Liver (tissue), 9 donors: ENCODE measurements around the gene TMEM38B. TPM values are rescaled to one million over a fixed set of nuclear protein-coding genes. Genes with fewer than 3 reads are reported as not detected.

Experiments
- DNase-seq: peaks from one replicate; pipeline ENCODE4 v3.0.0-alpha.2; 2017; ENCODE audit warnings: low spot score
- H3K27ac ChIP-seq, 2 donors: one replicate each; pipeline ENCODE4 v1.7.0; 2013; ENCODE audit warnings: inconsistent platforms in 2 of 2, low read length in 2 of 2, control low read depth in 1 of 2, low read depth in 1 of 2, mild to moderate bottlenecking in 1 of 2
- H3K27me3 ChIP-seq, 4 donors: one replicate each; pipeline versions ENCODE4 v1.6.1 to v1.7.0; 2013; ENCODE audit warnings: low read length in 3 of 4, inconsistent platforms in 1 of 4, mild to moderate bottlenecking in 1 of 4, moderate library complexity in 1 of 4; ENCODE audit not compliant: control insufficient read depth in 4 of 4, insufficient read depth in 4 of 4
- H3K36me3 ChIP-seq, 4 donors: one replicate each; pipeline versions ENCODE4 v1.6.1 to v1.7.0; 2013; ENCODE audit warnings: low read length in 3 of 4, mild to moderate bottlenecking in 3 of 4, low read depth in 1 of 4, moderate library complexity in 1 of 4; ENCODE audit not compliant: control insufficient read depth in 4 of 4, insufficient read depth in 3 of 4
- H3K4me1 ChIP-seq, 4 donors: one replicate each; pipeline versions ENCODE4 v1.6.1 to v1.7.0; 2013; ENCODE audit warnings: low read length in 3 of 4, mild to moderate bottlenecking in 3 of 4, moderate library complexity in 1 of 4; ENCODE audit not compliant: control insufficient read depth in 4 of 4, insufficient read depth in 4 of 4
- H3K4me3 ChIP-seq, 3 donors: one replicate each; pipeline versions ENCODE4 v1.6.1 to v1.7.0; 2013; ENCODE audit warnings: low read length in 3 of 3, control low read depth in 1 of 3, low read depth in 1 of 3, mild to moderate bottlenecking in 1 of 3
- H3K9ac ChIP-seq, 2 donors: one replicate each; pipeline ENCODE4 v1.7.0; 2013; ENCODE audit warnings: low read length in 2 of 2, mild to moderate bottlenecking in 2 of 2, moderate library complexity in 2 of 2, control low read depth in 1 of 2, low read depth in 1 of 2
- H3K9me3 ChIP-seq, 4 donors: one replicate each; pipeline versions ENCODE4 v1.6.1 to v1.7.0; 2013; ENCODE audit warnings: low read length in 3 of 4; ENCODE audit not compliant: control insufficient read depth in 4 of 4
- EGR1 ChIP-seq, 2 donors: IDR thresholded peaks; 2 replicates each; pipeline ENCODE4 v1.6.1; 2016 to 2018; ENCODE audit warnings: antibody characterized with exemption in 2 of 2, low read depth in 2 of 2
- FOXA1 ChIP-seq: IDR thresholded peaks from 2 replicates; pipeline ENCODE4 v1.6.1; 2016; ENCODE audit warnings: antibody characterized with exemption
- FOXA2 ChIP-seq: IDR thresholded peaks from 2 replicates; pipeline ENCODE4 v1.6.1; 2016; ENCODE audit warnings: antibody characterized with exemption
- GABPA ChIP-seq, 2 donors: IDR thresholded peaks in 1 of 2; conservative IDR thresholded peaks in 1 of 2; 2 replicates each; pipeline ENCODE4 v1.6.1; 2016; ENCODE audit warnings: antibody characterized with exemption in 2 of 2, mild to moderate bottlenecking in 1 of 2, moderate library complexity in 1 of 2
- HNF4A ChIP-seq, 2 donors: conservative IDR thresholded peaks; 2 replicates each; pipeline ENCODE4 v1.6.1; 2016; ENCODE audit warnings: antibody characterized with exemption in 2 of 2, mild to moderate bottlenecking in 2 of 2
- HNF4G ChIP-seq: IDR thresholded peaks from 2 replicates; pipeline ENCODE4 v1.6.1; 2016; ENCODE audit warnings: antibody characterized with exemption
- JUND ChIP-seq, 2 donors: IDR thresholded peaks; 2 replicates each; pipeline ENCODE4 v1.6.1; 2016; ENCODE audit warnings: antibody characterized with exemption in 2 of 2
- NR2F2 ChIP-seq: IDR thresholded peaks from 2 replicates; pipeline ENCODE4 v1.6.1; 2016; ENCODE audit warnings: antibody characterized with exemption
- RAD21 ChIP-seq, 2 donors: IDR thresholded peaks; 2 replicates each; pipeline ENCODE4 v1.6.1; 2016; ENCODE audit warnings: antibody characterized with exemption in 2 of 2, mild to moderate bottlenecking in 2 of 2
- RXRA ChIP-seq, 2 donors: IDR thresholded peaks; 2 replicates each; pipeline ENCODE4 v1.6.1; 2017 to 2018; ENCODE audit warnings: antibody characterized with exemption in 2 of 2, mild to moderate bottlenecking in 1 of 2
- SP1 ChIP-seq: IDR thresholded peaks from 2 replicates; pipeline ENCODE4 v1.6.1; 2018; ENCODE audit warnings: antibody characterized with exemption, mild to moderate bottlenecking
- TAF1 ChIP-seq: conservative IDR thresholded peaks from 2 replicates; pipeline ENCODE4 v1.6.1; 2016; ENCODE audit warnings: antibody characterized with exemption, mild to moderate bottlenecking
- YY1 ChIP-seq: IDR thresholded peaks from 2 replicates; pipeline ENCODE4 v1.6.1; 2016; ENCODE audit warnings: antibody characterized with exemption, mild to moderate bottlenecking
- WGBS: extraction: QIAGEN DNeasy Blood & Tissue Kit; methylation state at CpG from one replicate; pipeline ENCODE4 v1.1.7; 2013; 5-methylcytosine and 5-hydroxymethylcytosine counted together
- polyA plus RNA-seq, 2 donors: library from polyadenylated mRNA; stranded (reverse) in 1 of 2; unstranded in 1 of 2; fragments of 200-250 nt in 1 of 2; fragments of >200 nt in 1 of 2; fragmentation: Nextera tagmentation in 1 of 2; extraction: Ambion mirVana in 1 of 2; gene quantifications; one replicate each; pipeline versions ENCODE4 v1.2.1 to v1.2.3, GENCODE V29; 2013 to 2015
- total RNA-seq, 2 donors: library from RNA; depleted of rRNA; stranded (reverse); fragments of >200 nt; gene quantifications; one replicate each; pipeline ENCODE4 v1.2.3, GENCODE V29; 2014
- TF ChIP-seq, protein P1 (sequence below): IDR thresholded peaks from 2 replicates; pipeline ENCODE4 v1.6.1; 2016; ENCODE audit warnings: antibody characterized with exemption
- TF ChIP-seq, protein P2 (sequence below): IDR thresholded peaks from 2 replicates; pipeline ENCODE4 v1.6.1; 2016; ENCODE audit warnings: antibody characterized with exemption
- TF ChIP-seq, protein P3 (sequence below): IDR thresholded peaks from 2 replicates; pipeline ENCODE4 v1.6.1; 2016; ENCODE audit warnings: antibody characterized with exemption, mild to moderate bottlenecking
- TF ChIP-seq, protein P4 (sequence below): fragments of 150-350 bp; IDR thresholded peaks from 2 replicates; pipeline ENCODE4 v1.5.1; 2017; ENCODE audit warnings: improper control_type of control experiment, low read depth, low read length; ENCODE audit not compliant: missing input control
- donor health status: healthy.
- donor health status: healthy.
- donor health status: healthy.
- donor health status: healthy.
- donor health status: healthy.

TMEM38B gene
- total and polyA plus RNA-seq, 4 donors = 7.4 to 21.6 (median 9.2) TPM

DNA sequence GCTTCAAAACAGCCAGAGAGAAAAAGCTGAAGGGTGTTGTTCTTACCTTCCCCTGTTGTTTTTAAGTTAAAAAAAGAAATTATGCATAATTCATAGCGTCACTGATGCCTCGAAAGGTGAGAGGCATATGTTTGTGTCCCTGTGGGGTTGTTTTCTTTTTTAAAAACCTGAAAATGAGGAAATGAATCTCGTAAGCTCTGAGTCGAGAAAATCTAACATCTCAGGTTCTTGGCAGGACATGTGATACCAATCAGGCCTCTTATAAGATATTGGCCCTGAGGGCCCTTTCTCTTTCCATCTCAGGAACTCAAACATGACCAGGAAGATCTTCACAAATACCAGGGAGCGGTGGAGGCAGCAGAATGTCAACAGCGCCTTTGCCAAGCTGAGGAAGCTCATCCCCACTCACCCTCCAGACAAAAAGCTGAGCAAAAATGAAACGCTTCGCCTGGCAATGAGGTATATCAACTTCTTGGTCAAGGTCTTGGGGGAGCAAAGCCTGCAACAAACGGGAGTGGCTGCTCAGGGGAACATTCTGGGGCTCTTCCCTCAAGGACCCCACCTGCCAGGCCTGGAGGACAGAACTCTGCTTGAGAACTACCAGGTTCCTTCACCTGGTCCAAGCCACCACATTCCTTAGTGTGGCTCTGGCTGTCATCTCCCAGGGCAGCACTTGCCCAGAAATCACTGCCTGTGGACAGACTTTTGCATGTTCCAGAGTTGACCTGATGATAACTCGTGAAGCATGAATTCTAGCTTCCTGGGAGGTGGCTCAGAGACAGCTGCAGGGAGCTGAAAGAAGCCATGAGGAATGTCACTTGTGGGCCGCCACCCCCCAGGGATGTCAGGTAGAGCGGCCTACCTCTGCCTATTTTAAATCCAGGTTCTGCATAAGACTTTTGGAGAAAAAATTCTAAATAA lies 31.9 kb upstream of the TMEM38B start, which contains the start of gene TAL2:
Gene TAL2 (plus strand): TSS at position 274 of the 921 bp plus-strand sequence. CDS start 40 bp downstream, at position 314.
- H3K9me3 ChIP-seq = no peaks in the 10 kb centered on the region
- no peaks in the 10 kb centered on the region for H3K27me3 ChIP-seq
- H3K4me3 ChIP-seq = no peak within 1 kb of the TSS
- WGBS = 90% methylated on average over 12 of the region's 12 CpGs
- H3K27ac ChIP-seq = no peak within 1 kb of the TSS
- H3K4me1 ChIP-seq = no peaks in the 10 kb centered on the region
- H3K9ac ChIP-seq = no peak within 1 kb of the TSS
- DNase-seq = no peak
- no peak for TF ChIP-seq RAD21 (IDR thresholded peaks at IDR 0.05)
- TF ChIP-seq, protein P1, sequence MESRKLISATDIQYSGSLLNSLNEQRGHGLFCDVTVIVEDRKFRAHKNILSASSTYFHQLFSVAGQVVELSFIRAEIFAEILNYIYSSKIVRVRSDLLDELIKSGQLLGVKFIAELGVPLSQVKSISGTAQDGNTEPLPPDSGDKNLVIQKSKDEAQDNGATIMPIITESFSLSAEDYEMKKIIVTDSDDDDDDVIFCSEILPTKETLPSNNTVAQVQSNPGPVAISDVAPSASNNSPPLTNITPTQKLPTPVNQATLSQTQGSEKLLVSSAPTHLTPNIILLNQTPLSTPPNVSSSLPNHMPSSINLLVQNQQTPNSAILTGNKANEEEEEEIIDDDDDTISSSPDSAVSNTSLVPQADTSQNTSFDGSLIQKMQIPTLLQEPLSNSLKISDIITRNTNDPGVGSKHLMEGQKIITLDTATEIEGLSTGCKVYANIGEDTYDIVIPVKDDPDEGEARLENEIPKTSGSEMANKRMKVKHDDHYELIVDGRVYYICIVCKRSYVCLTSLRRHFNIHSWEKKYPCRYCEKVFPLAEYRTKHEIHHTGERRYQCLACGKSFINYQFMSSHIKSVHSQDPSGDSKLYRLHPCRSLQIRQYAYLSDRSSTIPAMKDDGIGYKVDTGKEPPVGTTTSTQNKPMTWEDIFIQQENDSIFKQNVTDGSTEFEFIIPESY = no peak
- H3K36me3 ChIP-seq = no peaks in the 10 kb centered on the region

DNA sequence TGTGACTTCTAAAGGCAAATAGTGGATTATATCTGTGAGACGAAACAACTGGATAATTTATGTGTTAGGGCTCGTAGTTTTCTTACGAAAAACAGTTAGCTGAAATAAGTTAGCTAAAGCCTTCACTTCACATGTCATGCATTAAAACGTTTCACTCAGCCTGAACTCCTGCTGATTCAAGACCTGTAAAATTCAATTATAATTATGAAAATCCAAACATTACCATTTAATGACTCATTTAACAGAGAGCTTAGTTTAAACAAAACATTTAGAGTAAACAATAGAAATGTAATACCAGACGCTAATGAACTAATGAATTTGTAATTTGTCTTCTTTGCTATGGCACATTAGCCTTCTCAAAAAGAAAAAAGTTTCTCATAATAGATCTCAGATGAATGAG lies 30.4 kb upstream of the TMEM38B start:
- Histone ChIP-seq H3K9ac (no peak overlapping the region), H3K27me3 (no peaks in the 10 kb centered on the region), H3K27ac (no peak overlapping the region), H3K9me3 (no peaks in the 10 kb centered on the region), H3K4me1 (peaks cover 0 to 4% (median 0%) of the 10 kb centered on the region in 4 donors), H3K36me3 (no peaks in the 10 kb centered on the region), H3K4me3 (no peak overlapping the region)
- 90% methylated on average over 5 of the region's 5 CpGs for WGBS
- TF ChIP-seq JUND (IDR thresholded peaks at IDR 0.05) (no peak), GABPA (IDR thresholded peaks at IDR 0.05 in 1 of 2, conservative IDR thresholded peaks at IDR 0.05 in 1 of 2) (no peak), RAD21 (IDR thresholded peaks at IDR 0.05) (no peak), FOXA1 (no peak), TAF1 (no peak)
- DNase-seq = no peak

DNA sequence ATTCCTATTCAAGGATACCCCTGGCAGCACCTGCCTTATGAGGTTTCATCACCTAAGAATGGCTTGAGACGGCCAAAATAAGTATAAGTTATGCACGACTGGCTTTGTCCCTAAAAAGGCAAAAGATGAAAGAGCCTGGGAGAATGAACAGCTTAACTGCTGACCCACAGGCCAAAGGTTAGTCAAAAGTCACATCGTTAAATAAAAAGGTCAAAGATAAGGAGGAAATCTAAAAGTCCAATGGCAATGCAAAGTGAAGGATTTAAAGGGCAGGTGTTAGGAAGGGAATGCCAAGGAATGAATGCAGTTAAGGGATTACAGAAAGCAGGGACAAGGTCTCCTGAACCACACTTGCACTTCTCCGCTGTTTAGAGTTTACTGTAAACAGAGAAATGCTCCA lies 26.5 kb upstream of the TMEM38B start:
- no peaks in the 10 kb centered on the region for H3K9me3 ChIP-seq
- H3K4me1 ChIP-seq = peaks cover 0 to 21% (median 13%) of the 10 kb centered on the region in 4 donors
- WGBS = 40% methylated on average over 4 of the region's 4 CpGs
- no peaks in the 10 kb centered on the region for H3K27me3 ChIP-seq
- no peak overlapping the region for H3K27ac ChIP-seq
- H3K4me3 ChIP-seq = no peak overlapping the region
- DNase-seq = no peak
- H3K36me3 ChIP-seq = no peaks in the 10 kb centered on the region
- H3K9ac ChIP-seq = no peak overlapping the region
- TF ChIP-seq, protein P2, sequence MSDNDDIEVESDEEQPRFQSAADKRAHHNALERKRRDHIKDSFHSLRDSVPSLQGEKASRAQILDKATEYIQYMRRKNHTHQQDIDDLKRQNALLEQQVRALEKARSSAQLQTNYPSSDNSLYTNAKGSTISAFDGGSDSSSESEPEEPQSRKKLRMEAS = no peak
- no peak for TF ChIP-seq RAD21 (IDR thresholded peaks at IDR 0.05)
- TF ChIP-seq RXRA (IDR thresholded peaks at IDR 0.05) = peak; percentile 38 to 63
- TF ChIP-seq YY1 = no peak
- TF ChIP-seq HNF4G = peak; percentile 65
- TF ChIP-seq, protein P3, sequence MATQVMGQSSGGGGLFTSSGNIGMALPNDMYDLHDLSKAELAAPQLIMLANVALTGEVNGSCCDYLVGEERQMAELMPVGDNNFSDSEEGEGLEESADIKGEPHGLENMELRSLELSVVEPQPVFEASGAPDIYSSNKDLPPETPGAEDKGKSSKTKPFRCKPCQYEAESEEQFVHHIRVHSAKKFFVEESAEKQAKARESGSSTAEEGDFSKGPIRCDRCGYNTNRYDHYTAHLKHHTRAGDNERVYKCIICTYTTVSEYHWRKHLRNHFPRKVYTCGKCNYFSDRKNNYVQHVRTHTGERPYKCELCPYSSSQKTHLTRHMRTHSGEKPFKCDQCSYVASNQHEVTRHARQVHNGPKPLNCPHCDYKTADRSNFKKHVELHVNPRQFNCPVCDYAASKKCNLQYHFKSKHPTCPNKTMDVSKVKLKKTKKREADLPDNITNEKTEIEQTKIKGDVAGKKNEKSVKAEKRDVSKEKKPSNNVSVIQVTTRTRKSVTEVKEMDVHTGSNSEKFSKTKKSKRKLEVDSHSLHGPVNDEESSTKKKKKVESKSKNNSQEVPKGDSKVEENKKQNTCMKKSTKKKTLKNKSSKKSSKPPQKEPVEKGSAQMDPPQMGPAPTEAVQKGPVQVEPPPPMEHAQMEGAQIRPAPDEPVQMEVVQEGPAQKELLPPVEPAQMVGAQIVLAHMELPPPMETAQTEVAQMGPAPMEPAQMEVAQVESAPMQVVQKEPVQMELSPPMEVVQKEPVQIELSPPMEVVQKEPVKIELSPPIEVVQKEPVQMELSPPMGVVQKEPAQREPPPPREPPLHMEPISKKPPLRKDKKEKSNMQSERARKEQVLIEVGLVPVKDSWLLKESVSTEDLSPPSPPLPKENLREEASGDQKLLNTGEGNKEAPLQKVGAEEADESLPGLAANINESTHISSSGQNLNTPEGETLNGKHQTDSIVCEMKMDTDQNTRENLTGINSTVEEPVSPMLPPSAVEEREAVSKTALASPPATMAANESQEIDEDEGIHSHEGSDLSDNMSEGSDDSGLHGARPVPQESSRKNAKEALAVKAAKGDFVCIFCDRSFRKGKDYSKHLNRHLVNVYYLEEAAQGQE = no peak
- no peak for TF ChIP-seq FOXA2
- TF ChIP-seq NR2F2 = peak; percentile 95
- no peak for TF ChIP-seq JUND (IDR thresholded peaks at IDR 0.05)
- TF ChIP-seq TAF1 = peak; percentile 5
- TF ChIP-seq FOXA1 = no peak
- TF ChIP-seq SP1 = no peak
- no peak for TF ChIP-seq EGR1 (IDR thresholded peaks at IDR 0.05; ENCODE audit: low read depth in 2 of 2)
- peak; percentile 78 to 91 for TF ChIP-seq HNF4A (conservative IDR thresholded peaks at IDR 0.05)
- TF ChIP-seq, protein P1 = no peak
- TF ChIP-seq GABPA (IDR thresholded peaks at IDR 0.05 in 1 of 2, conservative IDR thresholded peaks at IDR 0.05 in 1 of 2) = no peak
- TF ChIP-seq, protein P4, sequence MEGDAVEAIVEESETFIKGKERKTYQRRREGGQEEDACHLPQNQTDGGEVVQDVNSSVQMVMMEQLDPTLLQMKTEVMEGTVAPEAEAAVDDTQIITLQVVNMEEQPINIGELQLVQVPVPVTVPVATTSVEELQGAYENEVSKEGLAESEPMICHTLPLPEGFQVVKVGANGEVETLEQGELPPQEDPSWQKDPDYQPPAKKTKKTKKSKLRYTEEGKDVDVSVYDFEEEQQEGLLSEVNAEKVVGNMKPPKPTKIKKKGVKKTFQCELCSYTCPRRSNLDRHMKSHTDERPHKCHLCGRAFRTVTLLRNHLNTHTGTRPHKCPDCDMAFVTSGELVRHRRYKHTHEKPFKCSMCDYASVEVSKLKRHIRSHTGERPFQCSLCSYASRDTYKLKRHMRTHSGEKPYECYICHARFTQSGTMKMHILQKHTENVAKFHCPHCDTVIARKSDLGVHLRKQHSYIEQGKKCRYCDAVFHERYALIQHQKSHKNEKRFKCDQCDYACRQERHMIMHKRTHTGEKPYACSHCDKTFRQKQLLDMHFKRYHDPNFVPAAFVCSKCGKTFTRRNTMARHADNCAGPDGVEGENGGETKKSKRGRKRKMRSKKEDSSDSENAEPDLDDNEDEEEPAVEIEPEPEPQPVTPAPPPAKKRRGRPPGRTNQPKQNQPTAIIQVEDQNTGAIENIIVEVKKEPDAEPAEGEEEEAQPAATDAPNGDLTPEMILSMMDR = no peak
